AG09319 (cell line): ENCODE results near the gene MRPL16.

Source experiments
- DNase-seq: peaks from one replicate; pipeline ENCODE4 v3.0.0-alpha.2; 2010; ENCODE audit warnings: low read depth; ENCODE audit errors: extremely low read depth
- CTCF ChIP-seq: IDR thresholded peaks from 2 replicates; pipeline ENCODE4 v1.5.1; 2011; ENCODE audit warnings: low read depth, mild to moderate bottlenecking, inconsistent platforms, low read length, moderate library complexity

MRPL16 gene

GRCh38 chr11:59810911-59811259 lies 307 bp upstream of the MRPL16 start:
- DNase-seq = no peak
- no peak for TF ChIP-seq CTCF

DNA sequence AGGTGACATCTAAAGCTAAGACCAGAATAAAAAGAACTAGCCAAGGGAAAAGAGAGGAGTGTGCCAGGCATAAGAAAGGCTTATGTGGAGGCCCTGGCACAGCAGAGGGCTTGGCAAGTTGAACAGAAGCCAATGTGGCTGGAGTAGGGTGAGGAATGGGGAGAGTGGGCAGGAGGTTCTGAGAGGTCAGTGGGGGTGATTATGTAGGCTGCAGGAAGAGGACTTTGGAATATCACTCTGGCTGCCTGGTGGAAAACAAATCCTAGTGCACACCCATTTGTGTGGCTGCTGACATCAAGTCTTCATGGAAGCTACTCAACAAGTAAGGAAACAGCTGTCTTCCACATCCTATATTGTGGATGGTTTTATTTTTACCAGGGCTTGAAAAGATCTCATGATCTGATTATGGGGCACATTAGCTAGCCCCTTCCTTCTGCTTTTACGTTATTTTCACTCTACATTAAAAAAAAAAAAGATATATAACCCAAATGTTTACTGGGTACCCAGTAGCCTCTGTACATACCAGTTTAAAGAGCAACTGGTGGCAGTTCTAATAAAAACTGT lies 3.4 kb downstream of the MRPL16 start:
- TF ChIP-seq CTCF = no peak
- no peak for DNase-seq

GRCh38 chr11:59804061-59804460 lies 6.5 kb downstream of the MRPL16 start:
- no peak for DNase-seq
- no peak for TF ChIP-seq CTCF

GRCh38 chr11:59802639-59803176 lies 7.9 kb downstream of the MRPL16 start:
- DNase-seq = no peak
- peak; percentile 54 for TF ChIP-seq CTCF

- DNase-seq = no peak
- no peak for TF ChIP-seq CTCF
Measured at GRCh38 chr11:59801981-59802638, 8.5 kb downstream of the MRPL16 start.

DNA sequence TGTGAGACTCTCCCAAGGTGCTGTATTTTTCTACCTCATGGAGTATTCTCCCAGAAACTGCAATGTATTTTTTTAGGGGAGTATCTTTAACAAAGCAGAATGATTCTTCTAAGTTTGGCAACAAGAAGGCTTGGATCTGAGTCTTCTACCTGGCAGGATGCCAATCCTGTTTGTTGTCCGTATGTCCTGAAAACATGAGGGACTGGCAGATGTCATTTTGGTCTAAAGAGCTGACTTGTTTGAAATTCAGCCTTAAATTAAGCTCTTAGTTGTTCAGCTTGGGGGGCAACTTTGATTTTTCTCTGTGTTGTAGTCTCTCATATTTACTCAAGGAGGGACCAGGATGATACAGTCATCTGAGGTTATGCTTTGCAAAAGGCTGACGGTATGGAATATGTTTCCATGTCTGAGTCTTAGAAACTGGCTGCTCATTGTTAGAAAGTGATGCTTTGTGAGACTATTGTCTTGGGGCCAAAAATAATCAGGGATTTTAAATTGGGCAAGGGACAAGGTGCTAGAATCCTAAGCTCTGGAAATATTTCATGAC lies 9.3 kb downstream of the MRPL16 start:
- DNase-seq = no peak
- TF ChIP-seq CTCF = no peak

DNA sequence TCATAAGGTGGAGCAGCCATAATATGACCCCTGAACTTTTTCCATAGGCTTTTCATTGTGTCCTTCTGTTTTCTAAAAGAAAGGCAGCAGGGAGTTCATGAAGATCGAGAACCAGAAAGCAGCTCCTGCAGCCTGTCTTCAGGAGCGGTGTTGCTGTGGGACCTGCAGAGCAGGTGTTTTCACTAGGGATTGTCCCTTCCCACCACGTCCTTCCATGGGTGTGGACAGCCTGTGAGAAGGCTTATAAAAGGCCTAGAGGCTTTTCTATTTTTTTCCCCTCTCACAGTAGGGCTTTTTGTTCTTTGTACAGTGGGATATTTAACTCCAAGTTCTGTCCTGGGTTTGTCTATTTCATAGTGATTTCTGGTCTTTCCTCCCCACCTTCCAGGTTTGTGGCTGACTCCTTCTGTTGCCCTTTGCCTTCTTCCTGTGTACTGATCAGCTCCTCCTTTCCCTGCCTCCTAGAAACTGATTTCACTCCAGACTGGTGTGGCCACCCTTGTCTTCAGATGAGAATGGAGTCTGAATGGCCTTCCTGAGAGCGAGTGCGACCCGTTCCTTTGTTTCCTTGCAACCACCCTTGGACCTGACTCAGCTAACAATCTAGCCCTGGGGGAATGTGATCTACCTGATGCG lies 10.1 kb downstream of the MRPL16 start:
- DNase-seq = no peak
- TF ChIP-seq CTCF = no peak
